Stimulated activated CD4-positive, alpha-beta T cell treated with anti-CD3 and anti-CD28 coated beads, Interleukin-15, amount 100 ng/mL, for 24 hours (primary cell): ENCODE measurements around the gene HOXD10.

Experiments used
- DNase-seq: peaks from one replicate; pipeline ENCODE4 v3.0.0-alpha.2; 2020

HOXD10 gene

GRCh38 chr2:176123411-176124109 is 7.0 kb downstream of the HOXD10 start:
- DNase-seq, result no peak

GRCh38 chr2:176124110-176124946 is 7.8 kb downstream of the HOXD10 start:
- no peak for DNase-seq

GRCh38 chr2:176124947-176125771 is 8.6 kb downstream of the HOXD10 start:
- DNase-seq, result no peak

- DNase-seq, result no peak
Observed at GRCh38 chr2:176125772-176126054, 9.1 kb downstream of the HOXD10 start.

- peak; percentile 77 for DNase-seq
Observed at GRCh38 chr2:176126929-176127773, 10.6 kb downstream of the HOXD10 start.

GRCh38 chr2:176127774-176128072 is 11.1 kb downstream of the HOXD10 start:
- DNase-seq, result no peak

- DNase-seq, result no peak
Observed at GRCh38 chr2:176128172-176128981, 11.8 kb downstream of the HOXD10 start.

GRCh38 chr2:176128982-176129796 is 12.6 kb downstream of the HOXD10 start, which contains the start of gene HOXD8:
Gene HOXD8, plus strand, starts transcription at chr2:176129705. Its CDS starts 662 bp downstream, at chr2:176130367.
- DNase-seq, result no peak

- DNase-seq, result no peak
Observed at GRCh38 chr2:176129813-176130146, 13.2 kb downstream of the HOXD10 start.

GRCh38 chr2:176130147-176130956 is 13.8 kb downstream of the HOXD10 start:
- no peak for DNase-seq

GRCh38 chr2:176130957-176131847 is 14.6 kb downstream of the HOXD10 start:
- DNase-seq, result no peak

- DNase-seq, result no peak
Observed at GRCh38 chr2:176131848-176132158, 15.2 kb downstream of the HOXD10 start.

GRCh38 chr2:176132205-176133171 is 15.9 kb downstream of the HOXD10 start:
- no peak for DNase-seq

- no peak for DNase-seq
Observed at GRCh38 chr2:176133389-176133788, 16.8 kb downstream of the HOXD10 start.

GRCh38 chr2:176134035-176134434 is 17.5 kb downstream of the HOXD10 start:
- DNase-seq, result no peak

GRCh38 chr2:176135035-176135440 is 18.5 kb downstream of the HOXD10 start:
- DNase-seq, result no peak

- DNase-seq, result no peak
Observed at GRCh38 chr2:176136374-176137251, 20.0 kb downstream of the HOXD10 start.
